GM23338 (cell line): ENCODE measurements around the gene SRF.

Source experiments
- CREB1 ChIP-seq: fragments of 250-450 bp; sonication (Bioruptor Pico); IDR thresholded peaks from 2 replicates; pipeline ENCODE4 v1.5.0; 2020; ENCODE audit warnings: low read depth, mild to moderate bottlenecking, moderate library complexity
- CTCF ChIP-seq, 2 experiments: fragments of 200-600 bp in 1 of 2; sonication (generic) in 1 of 2; conservative IDR thresholded peaks; 2 replicates each; pipeline versions ENCODE4 v1.5.1 to v1.6.1; 2016 to 2017; ENCODE audit warnings: antibody characterized with exemption in 2 of 2, low read depth in 2 of 2, mild to moderate bottlenecking in 2 of 2, moderate library complexity in 1 of 2
- EZH2 ChIP-seq: fragments of 200-600 bp; sonication (generic); IDR thresholded peaks from one replicate; pipeline ENCODE4 v1.8.0; 2017; ENCODE audit warnings: antibody characterized with exemption, mild to moderate bottlenecking, low read depth; ENCODE audit not compliant: unreplicated experiment
- EZH2phosphoT487 ChIP-seq: fragments of 200-600 bp; sonication (generic); IDR thresholded peaks from one replicate; pipeline ENCODE4 v1.8.1; 2018; ENCODE audit warnings: antibody characterized with exemption; ENCODE audit not compliant: unreplicated experiment
- JUNB ChIP-seq: IDR thresholded peaks from one replicate; pipeline ENCODE4 v1.6.1; 2016; ENCODE audit warnings: antibody characterized with exemption; ENCODE audit not compliant: unreplicated experiment
- POLR2AphosphoS5 ChIP-seq: IDR thresholded peaks from 2 replicates; pipeline ENCODE4 v1.6.1; 2016; ENCODE audit warnings: antibody characterized with exemption, low read depth
- REST ChIP-seq: IDR thresholded peaks from one replicate; pipeline ENCODE4 v1.6.1; 2018; ENCODE audit warnings: antibody characterized with exemption; ENCODE audit not compliant: unreplicated experiment
- ZNF114 ChIP-seq: fragments of 250-450 bp; sonication (Bioruptor Pico); IDR thresholded peaks from 2 replicates; pipeline ENCODE4 v1.5.0; 2020; ENCODE audit warnings: mild to moderate bottlenecking, moderate library complexity

GRCh38 chr6:43174263-43175112 lies 3.4 kb downstream of the SRF start:
- TF ChIP-seq EZH2 (no peak), CTCF (conservative IDR thresholded peaks at IDR 0.05; ENCODE audit: low read depth in 2 of 2) (no peak), POLR2AphosphoS5 (no peak; the same call in 1 of the 2 replicates), EZH2phosphoT487 (no peak), CREB1 (CRISPR knock-in tag) (no peak), REST (no peak), ZNF114 (CRISPR knock-in tag) (no peak), JUNB (no peak)
